HG02588 (cell line): ENCODE data around the gene OR51E2.

Experiments
- ATAC-seq: cut with Tn5 transposase; IDR thresholded peaks from one replicate; pipeline ENCODE4 v1.9.1; 2021; ENCODE audit warnings: mild to moderate bottlenecking, moderate library complexity; ENCODE audit not compliant: unreplicated experiment

Gene OR51E2

GRCh38 chr11:4664183-4664582 lies 33.5 kb downstream of the OR51E2 start:
- no peak for ATAC-seq

- no peak for ATAC-seq
These were observed 34.8 kb downstream of the OR51E2 start for GRCh38 chr11:4662876-4663275.

DNA sequence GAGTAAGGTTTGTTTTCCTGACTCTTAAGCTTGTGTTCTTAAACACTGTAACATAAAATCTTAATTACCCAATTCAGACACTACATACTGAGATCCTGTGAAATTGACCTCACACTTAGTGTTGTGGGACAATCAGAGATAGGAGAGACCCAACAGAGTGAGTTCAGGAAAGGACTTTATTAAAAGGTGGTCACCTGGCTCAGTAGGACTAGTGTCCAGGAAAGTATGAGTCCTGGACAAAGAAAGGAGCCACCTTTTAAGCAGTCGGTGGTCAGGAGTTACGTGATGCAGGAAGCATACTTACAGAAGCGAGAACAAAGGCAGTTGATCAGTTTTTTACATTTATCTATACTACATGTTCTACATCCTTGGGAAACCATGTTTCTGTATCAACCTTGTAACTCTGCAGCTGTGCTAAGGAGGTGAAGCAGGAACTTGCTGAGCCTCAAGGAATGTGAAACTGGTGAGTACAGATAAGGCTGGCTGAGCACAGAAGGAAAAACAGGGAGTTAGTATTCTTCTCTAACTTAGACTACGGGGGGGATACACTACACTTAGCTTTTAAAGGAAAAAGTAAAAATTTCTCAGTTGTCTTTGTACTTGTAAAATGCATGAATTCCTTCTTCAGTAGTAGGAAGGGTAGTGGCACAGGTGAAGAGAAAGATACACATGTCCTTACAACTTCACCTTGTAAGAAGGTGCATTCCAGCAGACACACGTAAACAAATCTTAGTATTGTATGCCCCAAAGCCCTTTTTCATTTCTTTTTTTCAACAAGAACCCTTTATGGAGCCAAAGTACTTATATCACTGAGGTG lies 38.8 kb downstream of the OR51E2 start:
- ATAC-seq, result no peak

DNA sequence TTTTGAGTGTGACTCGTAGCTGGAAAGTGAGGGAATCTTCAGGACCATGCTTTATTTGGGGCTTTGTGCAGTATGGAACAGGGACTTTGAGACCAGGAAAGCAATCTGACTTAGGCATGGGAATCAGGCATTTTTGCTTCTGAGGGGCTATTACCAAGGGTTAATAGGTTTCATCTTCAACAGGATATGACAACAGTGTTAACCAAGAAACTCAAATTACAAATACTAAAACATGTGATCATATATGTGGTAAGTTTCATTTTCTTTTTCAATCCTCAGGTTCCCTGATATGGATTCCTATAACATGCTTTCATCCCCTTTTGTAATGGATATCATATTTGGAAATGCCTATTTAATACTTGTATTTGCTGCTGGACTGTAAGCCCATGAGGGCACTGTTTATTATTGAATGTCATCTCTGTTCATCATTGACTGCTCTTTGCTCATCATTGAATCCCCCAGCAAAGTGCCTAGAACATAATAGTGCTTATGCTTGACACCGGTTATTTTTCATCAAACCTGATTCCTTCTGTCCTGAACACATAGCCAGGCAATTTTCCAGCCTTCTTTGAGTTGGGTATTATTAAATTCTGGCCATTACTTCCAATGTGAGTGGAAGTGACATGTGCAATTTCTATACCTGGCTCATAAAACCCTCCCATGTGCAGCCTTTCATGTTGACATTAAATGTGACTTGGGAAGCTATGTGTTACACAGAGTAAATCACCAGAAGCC lies 42.9 kb downstream of the OR51E2 start:
- ATAC-seq, result no peak

DNA sequence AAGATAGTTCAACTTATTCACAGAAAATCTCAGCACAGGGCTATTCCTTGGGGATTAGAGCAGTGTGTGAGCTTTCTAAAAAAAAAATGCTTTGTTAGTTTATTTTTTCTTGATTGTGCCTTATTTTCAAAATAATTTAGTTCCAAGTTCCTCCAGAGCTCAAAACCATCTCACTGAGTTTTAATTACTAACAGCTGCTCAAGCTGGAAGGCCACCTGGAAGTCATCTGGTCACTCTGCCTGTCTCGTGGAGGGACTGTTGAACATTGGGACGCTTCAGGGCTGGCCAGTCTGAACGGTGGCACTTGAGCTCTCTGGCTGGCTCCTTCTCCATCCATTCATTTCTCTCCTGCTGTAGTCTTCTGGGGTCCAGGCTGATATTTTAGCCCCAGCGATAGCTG lies 49.9 kb downstream of the OR51E2 start:
- no peak for ATAC-seq

DNA sequence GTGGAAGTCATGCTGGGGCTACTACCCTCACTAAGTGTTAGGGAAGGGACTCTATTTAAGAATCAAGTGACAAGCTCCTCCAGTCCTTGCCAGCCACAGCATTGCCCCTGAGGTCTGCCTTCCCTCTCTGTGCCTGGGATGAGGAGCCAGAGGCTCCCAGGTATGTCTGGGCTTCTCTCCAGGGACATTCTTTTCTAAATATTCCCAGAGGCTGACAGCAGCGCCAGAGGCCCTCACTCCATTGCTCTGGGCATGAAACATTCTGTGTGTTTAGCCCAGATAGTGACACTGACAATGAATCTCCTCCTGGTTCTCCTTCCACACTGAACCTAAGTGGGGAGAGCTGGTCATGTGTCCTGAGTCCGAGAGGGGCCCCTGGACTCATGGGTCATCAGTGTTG lies 51.7 kb downstream of the OR51E2 start:
- no peak for ATAC-seq

- no peak for ATAC-seq
These were observed 53.4 kb downstream of the OR51E2 start for GRCh38 chr11:4644233-4644632.

DNA sequence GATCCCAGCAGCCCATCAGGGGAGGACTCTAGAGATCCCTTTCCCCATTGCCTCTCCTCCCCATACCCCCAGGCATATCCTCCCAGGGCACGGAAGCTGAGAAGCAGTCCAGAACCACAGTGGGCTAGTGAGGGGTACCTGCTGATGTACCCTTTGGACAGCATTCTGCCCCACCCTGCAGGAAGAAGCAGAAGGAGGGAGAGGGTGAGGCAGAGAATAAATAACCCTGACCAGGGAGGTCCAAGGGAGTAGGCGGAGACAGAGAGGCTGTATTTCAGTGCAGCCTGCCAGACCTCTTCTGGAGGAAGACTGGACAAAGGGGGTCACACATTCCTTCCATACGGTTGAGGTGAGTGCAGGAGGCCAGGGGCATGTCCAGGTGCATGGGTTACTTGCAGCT lies 54.0 kb downstream of the OR51E2 start, which contains the start of gene OR51E1:
OR51E1 (plus strand) TSS at position 301 of the 400 bp plus-strand sequence. CDS start 8,545 bp downstream, outside the sequence.
- no peak for ATAC-seq

GRCh38 chr11:4643076-4643475 lies 54.6 kb downstream of the OR51E2 start:
- ATAC-seq, result no peak

- no peak for ATAC-seq
These were observed 55.6 kb downstream of the OR51E2 start for GRCh38 chr11:4642043-4642442.

DNA sequence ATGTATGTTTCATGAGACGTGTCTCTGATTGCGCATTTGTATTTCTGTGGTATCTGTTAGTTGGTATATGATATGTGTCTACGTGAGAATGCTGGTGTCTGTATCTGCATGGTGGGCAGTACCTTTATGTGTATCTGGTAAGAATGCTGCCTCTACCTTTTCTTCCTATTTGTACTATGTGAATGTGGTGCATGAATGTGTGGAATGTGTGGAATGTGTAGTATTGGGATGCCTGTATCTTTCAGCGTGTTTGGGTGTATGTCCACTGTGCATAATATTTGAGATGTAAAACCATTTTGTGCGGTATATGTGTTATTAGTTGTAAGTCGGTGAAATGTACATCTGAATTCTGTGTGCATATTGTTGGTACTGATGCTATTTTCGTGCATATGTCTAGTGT lies 56.2 kb downstream of the OR51E2 start:
- ATAC-seq, result no peak

- no peak for ATAC-seq
These were observed 57.7 kb downstream of the OR51E2 start for GRCh38 chr11:4639931-4640330.

DNA sequence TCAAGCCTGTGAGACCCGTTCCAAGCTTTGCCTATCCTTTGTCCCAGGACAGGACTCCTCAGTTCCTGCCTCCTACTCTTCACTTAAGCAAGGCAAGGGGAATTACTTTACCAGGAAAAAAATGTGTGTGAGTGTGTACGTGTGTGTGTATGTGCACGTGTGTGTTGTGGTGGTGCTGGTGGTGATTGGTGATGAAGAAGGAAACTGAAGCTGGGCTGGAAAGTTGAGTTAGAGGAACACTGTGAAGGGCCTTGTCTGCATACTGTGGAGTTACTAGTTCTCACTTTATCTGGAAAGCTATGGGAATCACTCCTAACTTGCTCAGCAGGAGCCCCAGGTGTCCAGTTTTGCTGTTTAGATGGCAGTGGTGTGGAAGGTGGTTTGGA lies 60.0 kb downstream of the OR51E2 start:
- ATAC-seq, result no peak

DNA sequence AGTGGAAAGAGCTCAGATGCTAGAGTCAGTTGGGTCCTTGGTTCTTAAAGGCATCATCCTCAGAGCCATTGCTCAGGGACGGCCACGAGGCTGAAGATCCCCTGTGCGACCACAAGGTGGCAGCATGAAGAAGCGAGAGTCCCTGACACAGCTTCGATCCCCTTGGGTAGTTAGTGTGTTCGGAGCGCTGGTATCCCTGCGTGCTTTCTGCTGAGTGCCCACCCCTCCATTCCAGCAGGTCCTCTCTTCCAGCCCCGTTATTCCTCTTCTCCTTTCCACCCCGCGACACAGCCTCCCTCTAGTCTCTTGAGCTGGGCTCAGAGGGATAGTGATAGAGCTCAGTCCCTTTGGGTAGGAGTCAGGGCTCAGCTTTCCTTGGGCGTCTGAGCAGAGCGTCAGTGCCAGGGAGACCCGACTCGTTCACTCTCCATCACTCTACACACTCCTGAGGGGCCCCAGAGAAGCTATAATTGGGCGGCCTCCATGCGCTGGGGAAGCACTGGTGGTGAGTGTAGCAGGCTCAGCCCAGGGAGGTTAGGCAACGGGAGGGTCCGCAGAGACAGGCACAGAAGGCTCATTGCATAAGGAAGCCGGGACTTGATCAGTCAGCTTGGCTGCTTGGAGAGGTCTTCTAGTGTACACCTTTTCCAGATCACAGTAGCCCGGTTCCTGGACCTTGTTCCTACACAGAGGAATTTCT lies 60.5 kb downstream of the OR51E2 start, which contains the start of gene OR51D1:
OR51D1 (plus strand) TSS at position 516 of the 700 bp plus-strand sequence. CDS start 2,314 bp downstream, outside the sequence.
- peak; percentile 93 for ATAC-seq

- ATAC-seq, result no peak
These were observed 61.5 kb downstream of the OR51E2 start for GRCh38 chr11:4636136-4636535.
